ENCODE measurements around the gene AGAP3. TPM values are rescaled to one million over a fixed set of nuclear protein-coding genes. Genes with fewer than 3 reads are reported as not detected.

Gene AGAP3
- total RNA-seq, 2 experiments from 2014 or later = 16.7 to 17.7 TPM

DNA sequence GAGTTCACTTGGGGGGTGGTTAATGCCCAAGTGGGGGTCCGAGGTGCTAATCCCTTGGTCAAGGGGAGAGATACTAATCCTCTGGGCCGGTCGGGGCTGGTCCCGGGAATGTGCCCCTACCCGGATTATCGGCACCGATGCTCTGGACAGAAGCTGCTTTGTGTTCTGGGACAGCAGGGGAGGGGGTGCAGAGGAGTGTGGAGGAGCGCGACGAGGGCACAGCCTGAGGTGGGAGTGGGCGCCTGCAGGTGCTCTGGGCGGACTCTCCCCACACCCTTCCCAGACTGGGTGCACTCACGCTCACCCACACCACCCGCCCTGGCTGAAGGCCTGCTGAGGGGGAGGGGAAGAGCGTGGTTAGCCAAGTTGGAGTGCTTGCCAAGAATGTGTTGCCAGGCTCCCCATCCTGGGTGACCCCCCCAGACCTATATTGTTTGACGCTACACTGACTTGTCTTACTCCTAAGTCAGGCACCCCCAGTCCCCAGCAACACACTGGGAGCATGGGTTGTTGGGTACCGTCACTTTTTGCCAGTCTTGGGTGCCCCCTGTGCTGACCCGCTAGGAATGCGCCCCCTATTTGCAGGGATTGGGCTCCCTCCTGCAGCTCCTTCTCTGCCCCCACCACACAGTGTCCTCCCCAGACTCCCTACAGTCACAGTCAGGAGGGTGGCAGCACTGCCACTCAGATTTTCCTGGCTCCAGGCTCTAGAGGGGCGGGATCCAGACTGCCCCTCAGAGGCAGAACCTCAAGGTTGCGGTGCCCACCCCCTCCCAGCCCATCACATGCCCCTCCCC is 25.7 kb upstream of the AGAP3 start:
- CTCF ChIA-PET = interaction anchor here (0.7 to 1.6 kb wide), 4 partner anchors 13 to 190 kb away, joined by 3 to 9 read pairs (median 5); no protein-coding TSS in a partner anchor
- H3K27me3 Mint-ChIP-seq (ENCODE audit: low read depth) = no peaks in the 10 kb centered on the region
- DNase-seq = peak; percentile 31
- H3K4me3 Mint-ChIP-seq = peak overlapping the region; percentile 85
- H3K4me1 Mint-ChIP-seq (ENCODE audit: low read depth) = peaks cover 35% of the 10 kb centered on the region
- no peaks in the 10 kb centered on the region for H3K9me3 Mint-ChIP-seq
- H3K27ac Mint-ChIP-seq = no peak overlapping the region
- H3K36me3 Mint-ChIP-seq (ENCODE audit: low read depth) = peaks cover 2% of the 10 kb centered on the region
- intact Hi-C loops (cut with micrococcal nuclease) = no loop called here

DNA sequence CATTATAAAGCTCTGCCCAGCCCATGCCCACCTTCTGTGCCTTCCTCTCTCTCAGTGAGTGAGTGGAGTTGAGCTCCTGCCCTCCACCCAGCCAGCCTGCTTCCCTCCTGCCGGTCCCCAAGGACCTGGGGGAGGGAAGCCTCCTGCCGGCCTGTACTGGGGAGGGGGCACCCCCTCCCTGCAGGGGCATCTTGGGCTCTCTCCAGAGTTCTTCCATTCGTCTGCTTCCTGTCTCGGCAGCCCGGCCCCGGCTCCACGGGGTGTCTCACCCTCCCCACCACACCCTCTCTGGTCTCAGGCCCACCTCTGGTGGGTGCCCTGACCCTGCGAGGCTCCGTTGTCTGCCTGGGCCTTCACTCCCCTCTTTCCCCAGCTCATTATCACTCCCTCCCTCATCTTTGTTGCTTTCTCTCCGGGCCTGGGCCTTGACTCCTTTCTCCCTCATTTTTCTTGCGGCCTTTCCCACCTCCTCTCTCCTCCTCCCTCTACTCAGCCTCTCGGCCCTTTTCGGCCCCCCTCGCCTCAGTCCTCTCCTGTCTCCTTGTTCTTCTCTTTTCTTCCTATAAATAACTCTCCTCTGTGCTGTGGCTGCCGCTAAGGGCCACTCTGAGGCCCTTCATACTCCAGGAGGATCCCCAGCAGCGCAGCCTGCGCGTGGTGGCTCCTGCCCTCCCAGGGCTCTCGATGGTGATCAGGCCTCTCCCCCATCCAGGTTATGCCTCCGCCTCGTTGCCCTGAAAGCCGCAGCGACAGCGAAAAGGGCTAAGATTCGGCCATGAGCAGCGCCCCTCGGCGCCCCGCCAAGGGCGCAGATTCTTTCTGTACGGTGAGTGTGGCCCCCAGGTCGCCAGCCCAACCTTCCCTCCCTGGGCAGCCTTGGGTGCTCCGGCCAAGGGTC is 24.8 kb upstream of the AGAP3 start:
- no peak for DNase-seq
- Mint-ChIP-seq H3K36me3 (ENCODE audit: low read depth) (peaks cover 2% of the 10 kb centered on the region), H3K4me1 (ENCODE audit: low read depth) (peaks cover 35% of the 10 kb centered on the region), H3K27ac (no peak overlapping the region), H3K9me3 (no peaks in the 10 kb centered on the region), H3K4me3 (peak overlapping the region; percentile 85), H3K27me3 (ENCODE audit: low read depth) (no peaks in the 10 kb centered on the region)
- intact Hi-C loops (cut with micrococcal nuclease) = no loop called here
- CTCF ChIA-PET = interaction anchor here (0.5 to 1.6 kb wide), 3 partner anchors 12 to 107 kb away, joined by 3 to 9 read pairs (median 3); no protein-coding TSS in a partner anchor

DNA sequence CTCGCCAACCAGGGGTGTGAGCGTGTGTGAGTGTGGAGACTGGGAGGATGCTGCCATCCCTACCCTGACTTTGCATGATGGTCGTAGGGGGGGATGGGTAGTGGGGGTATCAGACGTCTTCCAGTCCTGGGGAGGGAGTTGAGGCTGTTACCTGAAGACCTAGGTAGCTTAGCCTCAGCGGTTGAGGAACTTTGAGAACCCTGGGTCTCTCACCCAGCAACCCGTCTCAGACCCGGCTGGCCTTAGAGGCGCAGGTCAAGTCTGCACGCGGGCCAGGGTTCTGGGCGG is 24.2 kb upstream of the AGAP3 start:
- CTCF ChIA-PET = no interaction called here
- intact Hi-C loops (cut with micrococcal nuclease) = no loop called here
- no peak overlapping the region for H3K27ac Mint-ChIP-seq

DNA sequence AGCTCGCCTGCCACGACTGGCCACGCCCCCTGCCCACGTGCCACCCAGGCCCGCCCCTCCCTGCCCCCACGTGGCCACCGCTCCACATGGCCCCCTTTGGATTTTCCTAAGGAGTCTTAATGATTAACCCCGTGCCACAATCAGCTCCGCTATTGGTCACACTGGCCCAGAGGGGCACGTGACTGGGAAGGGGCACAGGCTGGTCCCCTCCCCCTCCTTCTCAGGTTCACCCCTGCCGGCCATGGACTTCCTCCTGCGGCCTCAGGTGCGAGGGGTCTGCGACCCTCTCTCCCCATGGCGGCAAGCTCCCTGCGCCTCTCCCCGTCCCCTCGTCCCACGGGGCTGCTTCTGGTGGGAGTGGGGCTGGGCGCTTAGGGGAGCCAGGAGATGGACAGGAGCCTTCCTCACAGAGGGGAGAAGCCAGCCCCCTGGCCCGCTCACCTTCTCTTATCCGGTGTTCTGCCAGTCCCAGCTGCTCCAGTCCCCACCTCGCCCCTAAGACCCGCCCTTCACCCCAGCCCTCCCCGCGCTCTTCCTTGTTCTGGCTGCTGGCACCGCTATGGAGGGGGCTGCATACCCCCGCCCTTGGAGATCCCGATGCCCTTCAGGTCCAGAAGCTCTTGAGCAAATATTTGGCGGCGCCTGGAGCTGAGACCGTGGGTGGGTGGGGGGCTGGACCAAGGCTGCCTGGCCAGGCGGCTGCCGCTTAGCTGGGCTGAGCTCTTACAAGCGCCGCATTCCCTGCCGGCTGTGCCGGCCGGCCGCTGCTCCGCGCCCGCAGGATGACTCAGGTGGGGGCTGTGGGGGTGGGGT is 23.7 kb upstream of the AGAP3 start:
- Mint-ChIP-seq H3K4me3 (no peak overlapping the region), H3K9me3 (no peaks in the 10 kb centered on the region), H3K36me3 (ENCODE audit: low read depth) (peaks cover 5% of the 10 kb centered on the region), H3K27me3 (ENCODE audit: low read depth) (no peaks in the 10 kb centered on the region), H3K4me1 (ENCODE audit: low read depth) (peaks cover 24% of the 10 kb centered on the region), H3K27ac (no peak overlapping the region)
- DNase-seq = no peak
- intact Hi-C loops (cut with micrococcal nuclease) = no loop called here
- CTCF ChIA-PET = no interaction called here

More for the DNA sequence above, 24.2 kb upstream of the AGAP3 start:
- no peak overlapping the region for H3K4me3 Mint-ChIP-seq
- H3K27me3 Mint-ChIP-seq (ENCODE audit: low read depth) = no peaks in the 10 kb centered on the region
- no peak for DNase-seq
- no peaks in the 10 kb centered on the region for H3K9me3 Mint-ChIP-seq
- peaks cover 2% of the 10 kb centered on the region for H3K36me3 Mint-ChIP-seq (ENCODE audit: low read depth)
- H3K4me1 Mint-ChIP-seq (ENCODE audit: low read depth) = peaks cover 29% of the 10 kb centered on the region

DNA sequence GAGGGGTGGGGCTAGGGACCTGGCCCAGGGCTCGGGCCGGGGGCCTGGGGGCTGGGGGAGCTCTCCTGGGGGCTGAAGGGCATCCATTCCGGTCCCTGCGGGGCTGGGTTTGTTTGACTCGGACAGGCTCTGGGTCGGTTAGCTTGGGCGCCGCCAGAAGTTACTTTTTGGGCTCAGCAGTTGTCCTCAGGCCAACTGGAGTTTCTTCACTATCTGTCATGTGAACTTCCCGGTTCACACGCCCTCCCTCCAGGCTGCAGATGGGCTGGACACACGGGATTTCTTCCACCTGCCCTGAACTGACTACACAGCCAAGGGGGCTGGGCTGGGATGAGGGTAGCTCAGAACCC is 23.1 kb upstream of the AGAP3 start:
- H3K4me3 Mint-ChIP-seq = no peak overlapping the region

DNA sequence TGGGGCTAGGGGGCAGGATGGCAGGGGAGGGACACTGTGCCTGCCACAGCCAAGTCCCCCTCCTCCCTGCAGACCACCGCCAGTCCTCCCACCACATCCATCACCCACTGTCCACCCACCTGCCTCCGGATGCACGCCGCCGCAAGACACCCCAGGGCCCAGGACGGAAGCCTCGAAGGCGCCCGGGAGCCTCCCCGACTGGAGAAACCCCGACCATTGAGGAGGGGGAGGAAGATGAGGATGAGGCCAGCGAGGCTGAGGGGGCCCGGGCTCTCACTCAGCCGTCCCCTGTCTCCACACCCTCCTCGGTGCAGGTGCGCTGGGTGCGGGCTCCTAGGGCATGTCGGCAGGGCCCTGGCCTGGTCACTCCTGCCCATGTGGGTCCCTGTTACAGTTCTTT is 21.8 kb upstream of the AGAP3 start:
- Mint-ChIP-seq H3K9me3 (no peaks in the 10 kb centered on the region), H3K27me3 (ENCODE audit: low read depth) (no peaks in the 10 kb centered on the region), H3K27ac (no peak overlapping the region), H3K4me1 (ENCODE audit: low read depth) (peaks cover 16% of the 10 kb centered on the region), H3K4me3 (no peak overlapping the region), H3K36me3 (ENCODE audit: low read depth) (peaks cover 6% of the 10 kb centered on the region)
- intact Hi-C loops (cut with micrococcal nuclease) = no loop called here
- CTCF ChIA-PET = no interaction called here
- DNase-seq = no peak

More for the DNA sequence above, 23.1 kb upstream of the AGAP3 start:
- intact Hi-C loops (cut with micrococcal nuclease) = no loop called here
- no peak for DNase-seq
- Mint-ChIP-seq H3K27me3 (ENCODE audit: low read depth) (no peaks in the 10 kb centered on the region), H3K27ac (no peak overlapping the region), H3K36me3 (ENCODE audit: low read depth) (peaks cover 6% of the 10 kb centered on the region), H3K4me1 (ENCODE audit: low read depth) (peaks cover 24% of the 10 kb centered on the region), H3K9me3 (no peaks in the 10 kb centered on the region)
- CTCF ChIA-PET = no interaction called here

DNA sequence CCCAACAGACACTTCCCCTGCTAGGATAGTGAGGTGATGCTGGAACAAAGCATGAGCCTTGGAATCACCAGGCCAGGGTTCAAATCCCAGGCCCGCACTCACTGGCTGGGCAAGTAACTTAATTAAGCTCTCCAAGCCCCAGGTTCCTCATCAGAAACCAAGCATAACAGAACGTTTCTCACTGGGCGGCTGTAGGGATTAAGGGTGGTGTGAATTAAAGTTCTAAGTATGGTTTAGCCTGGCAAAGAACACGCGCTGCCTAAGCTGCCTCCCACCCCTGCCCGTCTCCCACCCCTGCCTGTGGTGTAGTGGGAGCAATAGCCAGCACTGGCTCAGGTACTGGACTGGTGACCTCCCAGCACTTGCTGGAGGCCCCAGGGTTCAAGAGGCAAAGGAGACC is 21.3 kb upstream of the AGAP3 start:
- Mint-ChIP-seq H3K27me3 (ENCODE audit: low read depth) (no peaks in the 10 kb centered on the region), H3K4me1 (ENCODE audit: low read depth) (peaks cover 16% of the 10 kb centered on the region), H3K4me3 (no peak overlapping the region), H3K9me3 (no peaks in the 10 kb centered on the region), H3K36me3 (ENCODE audit: low read depth) (peaks cover 6% of the 10 kb centered on the region), H3K27ac (no peak overlapping the region)
- intact Hi-C loops (cut with micrococcal nuclease) = no loop called here
- CTCF ChIA-PET = no interaction called here
- DNase-seq = no peak

DNA sequence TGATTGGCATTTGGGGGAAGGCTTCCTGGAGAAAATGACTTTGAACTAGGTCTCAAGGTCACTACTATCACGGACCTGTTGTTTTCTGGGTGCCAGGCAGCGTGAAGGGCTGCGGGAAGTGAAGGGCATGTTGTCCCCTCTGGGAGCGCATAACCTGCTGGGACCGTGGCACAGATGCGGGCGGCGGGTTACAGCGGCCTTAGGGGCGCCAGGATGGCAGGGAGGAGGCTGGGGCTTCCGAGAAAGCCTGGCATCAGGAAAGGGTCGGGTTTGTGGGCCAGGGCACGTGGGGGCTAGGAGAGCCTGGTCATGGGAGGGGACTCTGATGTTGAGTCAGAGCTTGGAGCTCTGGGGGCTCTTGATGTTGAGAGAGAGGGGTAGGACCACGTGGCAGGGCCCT is 20.8 kb upstream of the AGAP3 start:
- intact Hi-C loops (cut with micrococcal nuclease) = no loop called here
- Mint-ChIP-seq H3K27ac (no peak overlapping the region), H3K4me3 (no peak overlapping the region), H3K27me3 (ENCODE audit: low read depth) (no peaks in the 10 kb centered on the region), H3K36me3 (ENCODE audit: low read depth) (peaks cover 6% of the 10 kb centered on the region), H3K4me1 (ENCODE audit: low read depth) (peaks cover 11% of the 10 kb centered on the region), H3K9me3 (no peaks in the 10 kb centered on the region)
- CTCF ChIA-PET = no interaction called here
- DNase-seq = no peak

DNA sequence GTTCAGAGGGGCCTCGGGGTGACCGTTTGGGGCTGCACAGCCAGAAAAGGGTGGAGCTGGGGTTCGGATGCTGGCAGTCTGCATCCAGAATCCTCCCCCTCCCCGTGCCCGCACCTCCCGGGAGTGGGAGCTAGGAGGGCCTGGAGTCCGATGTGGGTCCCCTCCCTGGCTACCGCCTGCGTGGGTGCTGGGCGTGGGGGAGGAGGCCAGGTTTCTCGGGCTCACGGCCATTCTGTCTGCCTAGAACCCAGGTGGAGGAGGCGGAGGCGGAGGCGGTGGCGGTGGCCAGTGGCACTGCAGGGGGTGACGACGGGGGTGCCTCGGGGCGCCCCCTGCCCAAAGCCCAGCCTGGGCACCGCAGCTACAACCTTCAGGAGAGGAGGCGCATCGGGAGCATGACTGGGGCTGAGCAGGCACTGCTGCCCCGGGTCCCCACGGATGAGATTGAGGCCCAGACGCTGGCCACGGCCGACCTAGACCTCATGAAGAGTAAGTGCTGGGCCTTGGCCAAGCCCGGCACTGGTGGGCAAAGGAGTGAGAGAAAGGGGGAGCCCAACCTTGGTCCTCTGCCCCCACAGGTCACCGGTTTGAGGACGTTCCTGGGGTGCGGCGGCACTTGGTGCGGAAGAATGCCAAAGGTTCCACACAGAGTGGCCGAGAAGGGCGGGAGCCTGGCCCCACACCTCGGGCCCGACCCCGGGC is 19.9 kb upstream of the AGAP3 start:
- peaks cover 9% of the 10 kb centered on the region for H3K36me3 Mint-ChIP-seq (ENCODE audit: low read depth)

DNA sequence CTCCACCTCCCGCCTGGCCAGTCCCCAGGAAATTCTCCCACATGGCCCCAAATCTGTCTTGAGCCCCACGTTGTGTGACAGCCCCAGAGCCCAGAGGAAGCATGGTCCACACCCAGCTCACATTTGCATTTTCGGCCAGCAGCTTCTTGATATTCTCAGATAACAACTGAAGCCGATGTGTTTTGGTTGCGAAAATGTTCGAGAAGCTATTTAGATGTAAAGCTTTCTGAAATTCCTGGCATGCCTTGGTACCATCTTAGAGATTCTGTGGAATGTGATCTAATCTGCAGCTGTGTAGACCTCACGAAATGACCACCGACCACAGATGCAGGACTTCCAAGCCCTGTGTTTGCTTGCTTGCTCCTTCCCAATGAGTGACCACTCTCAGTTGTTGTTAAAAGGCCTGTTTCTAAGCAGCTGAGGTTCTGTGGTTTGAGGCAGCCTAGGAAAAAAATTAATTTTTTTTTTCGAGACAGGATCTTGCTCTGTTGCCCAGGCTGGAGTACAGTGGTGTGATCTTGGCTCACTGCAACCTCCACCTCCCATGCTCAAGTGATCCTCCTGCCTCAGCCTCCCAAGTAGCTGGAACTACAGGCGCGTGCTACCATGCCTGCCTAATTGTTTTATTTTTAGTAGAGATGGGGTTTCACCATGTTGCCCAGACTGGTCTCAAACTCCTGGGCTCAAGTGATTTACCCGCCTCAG is 18.1 kb upstream of the AGAP3 start:
- intact Hi-C loops (cut with micrococcal nuclease) = no loop called here
- no peak overlapping the region for H3K27ac Mint-ChIP-seq
- no peaks in the 10 kb centered on the region for H3K9me3 Mint-ChIP-seq
- H3K27me3 Mint-ChIP-seq (ENCODE audit: low read depth) = no peaks in the 10 kb centered on the region
- CTCF ChIA-PET = interaction anchor here (0.6 to 1.6 kb wide), 2 partner anchors 26 to 995 kb away, joined by 3 read pairs; no protein-coding TSS in a partner anchor
- H3K36me3 Mint-ChIP-seq (ENCODE audit: low read depth) = peaks cover 9% of the 10 kb centered on the region
- no peaks in the 10 kb centered on the region for H3K4me1 Mint-ChIP-seq (ENCODE audit: low read depth)
- H3K4me3 Mint-ChIP-seq = no peak overlapping the region
- DNase-seq = no peak

More for the DNA sequence above, 19.9 kb upstream of the AGAP3 start:
- peaks cover 3% of the 10 kb centered on the region for H3K4me1 Mint-ChIP-seq (ENCODE audit: low read depth)
- intact Hi-C loops (cut with micrococcal nuclease) = no loop called here
- DNase-seq = no peak
- H3K9me3 Mint-ChIP-seq = no peaks in the 10 kb centered on the region
- no peaks in the 10 kb centered on the region for H3K27me3 Mint-ChIP-seq (ENCODE audit: low read depth)
- H3K4me3 Mint-ChIP-seq = no peak overlapping the region
- no peak overlapping the region for H3K27ac Mint-ChIP-seq
- CTCF ChIA-PET = interaction anchor here (1.6 kb wide), 1 partner anchor 28 kb away, joined by 3 read pairs; no protein-coding TSS in a partner anchor

DNA sequence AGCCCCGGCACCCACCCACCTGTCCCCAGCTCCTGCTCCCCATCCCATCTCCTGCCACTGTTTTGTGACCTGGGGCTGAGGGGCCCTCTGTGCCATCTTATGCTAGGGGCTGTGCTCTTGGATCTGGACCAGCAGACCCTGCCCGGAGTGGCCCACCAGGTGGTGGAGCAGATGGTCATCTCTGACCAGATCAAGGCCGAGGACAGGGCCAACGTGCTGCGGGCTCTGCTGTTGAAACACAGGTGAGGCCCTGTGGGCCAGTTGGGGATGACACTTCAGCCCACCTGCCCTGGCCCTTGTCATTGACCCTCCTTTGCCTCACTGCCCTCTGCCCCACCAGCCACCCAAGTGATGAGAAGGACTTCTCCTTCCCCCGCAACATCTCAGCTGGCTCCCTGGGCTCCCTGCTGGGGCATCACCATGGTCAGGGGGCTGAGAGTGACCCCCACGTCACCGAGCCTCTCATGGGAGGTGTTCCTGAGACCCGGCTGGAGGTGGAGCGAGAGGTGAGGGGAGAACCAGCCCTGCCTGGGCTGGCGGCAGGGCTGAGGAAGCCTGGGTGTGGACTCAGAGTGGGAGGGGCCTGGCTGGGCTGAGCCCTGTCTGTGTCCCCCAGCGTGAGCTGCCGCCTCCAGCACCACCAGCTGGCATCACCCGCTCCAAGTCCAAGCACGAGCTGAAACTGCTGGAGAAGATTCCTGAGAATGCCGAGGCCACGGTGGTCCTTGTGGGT is 16.3 kb upstream of the AGAP3 start:
- Mint-ChIP-seq H3K27ac (no peak overlapping the region), H3K4me3 (no peak overlapping the region), H3K27me3 (ENCODE audit: low read depth) (no peaks in the 10 kb centered on the region), H3K9me3 (no peaks in the 10 kb centered on the region), H3K36me3 (ENCODE audit: low read depth) (peaks cover 11% of the 10 kb centered on the region), H3K4me1 (ENCODE audit: low read depth) (no peaks in the 10 kb centered on the region)
- DNase-seq = no peak
- CTCF ChIA-PET = no interaction called here
- intact Hi-C loops (cut with micrococcal nuclease) = no loop called here

Measured in activated naive CD4-positive, alpha-beta T cell treated with anti-CD3 and anti-CD28 coated beads for 36 hours (primary cell).